G401.6 (cell line): ENCODE data around the gene GLUD1.
"Not testable (repeated sequence)": the region's sequence is repeated elsewhere in the genome, so short reads cannot be mapped to it uniquely, and the experiment has no call there.

Experiments
- FAIRE-seq: peaks from 2 replicates; lab custom pipeline; 2012; peaks lifted over from hg19 to GRCh38; lab: Jason Lieb, UNC

Gene GLUD1

GRCh38 chr10:87094373-87095235 lies at the start of gene GLUD1, which contains the start of gene SHLD2:
GLUD1 (minus strand) TSS chr10:87094843; CDS start chr10:87094769, 74 bp downstream.
SHLD2 (plus strand) TSS chr10:87095206; CDS start chr10:87151355, 56,149 bp downstream.
- no peak for FAIRE-seq

DNA sequence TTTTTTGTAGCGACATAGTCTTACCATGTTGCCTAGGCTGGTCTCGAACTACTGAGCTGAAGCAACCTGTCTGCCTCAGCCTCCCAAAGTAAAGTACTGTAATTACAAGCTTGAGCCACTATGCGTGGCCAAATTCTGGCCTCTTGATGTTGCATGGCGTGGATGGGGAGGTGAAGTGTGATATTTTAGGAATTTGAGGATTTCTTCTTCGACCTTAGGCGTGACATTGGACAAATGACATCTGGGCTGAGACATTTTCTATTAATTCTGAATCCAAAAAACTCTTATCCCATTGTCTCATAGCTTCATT lies 48.4 kb upstream of the GLUD1 start:
- FAIRE-seq = not testable (repeated sequence)

- FAIRE-seq = not testable (repeated sequence)
These were observed 47.8 kb upstream of the GLUD1 start for GRCh38 chr10:87142230-87143108.

- FAIRE-seq = not testable (repeated sequence)
These were observed 42.8 kb upstream of the GLUD1 start for GRCh38 chr10:87137478-87137877.

DNA sequence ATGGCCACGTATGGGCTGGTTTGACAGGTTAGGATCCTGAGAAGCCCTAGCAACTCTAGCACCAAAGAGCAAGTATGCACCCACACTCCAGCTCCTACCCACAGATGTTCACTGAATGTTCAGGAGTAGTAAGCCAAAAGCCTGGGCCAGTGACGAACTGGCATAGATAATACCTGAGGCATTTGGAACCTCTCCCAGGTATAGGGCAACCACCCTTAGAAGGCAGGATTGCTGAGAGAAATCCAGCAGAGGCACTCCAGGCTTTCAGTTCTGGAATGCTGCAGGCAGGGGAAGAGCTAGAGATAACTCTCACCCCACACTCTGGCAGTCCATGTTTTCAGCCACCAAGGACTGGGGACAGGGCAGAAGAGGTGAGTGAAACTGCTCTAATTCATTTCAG lies 39.8 kb upstream of the GLUD1 start:
- FAIRE-seq = not testable (repeated sequence)

- not testable (repeated sequence) for FAIRE-seq
These were observed 39.3 kb upstream of the GLUD1 start for GRCh38 chr10:87133936-87134335.

DNA sequence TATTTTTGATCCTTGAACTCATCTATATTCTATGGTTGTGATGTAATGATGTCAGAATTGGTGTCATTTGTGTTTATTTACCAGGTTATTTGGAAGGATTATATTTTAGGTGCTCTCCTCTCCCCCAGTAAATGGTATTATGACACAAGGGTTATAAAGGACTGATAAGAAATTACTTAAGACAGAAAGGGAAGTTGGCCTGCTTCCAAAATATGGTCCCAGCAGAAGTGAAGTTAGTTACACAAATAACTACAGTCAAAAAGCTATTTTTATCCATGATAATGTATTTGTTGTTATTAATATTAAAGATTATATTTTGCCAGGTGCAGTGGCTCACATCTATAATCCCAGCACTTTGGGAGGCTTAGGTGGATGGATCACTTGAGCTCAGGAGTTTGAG lies 37.5 kb upstream of the GLUD1 start:
- FAIRE-seq = not testable (repeated sequence)

- not testable (repeated sequence) for FAIRE-seq
These were observed 33.0 kb upstream of the GLUD1 start for GRCh38 chr10:87127607-87128156.

DNA sequence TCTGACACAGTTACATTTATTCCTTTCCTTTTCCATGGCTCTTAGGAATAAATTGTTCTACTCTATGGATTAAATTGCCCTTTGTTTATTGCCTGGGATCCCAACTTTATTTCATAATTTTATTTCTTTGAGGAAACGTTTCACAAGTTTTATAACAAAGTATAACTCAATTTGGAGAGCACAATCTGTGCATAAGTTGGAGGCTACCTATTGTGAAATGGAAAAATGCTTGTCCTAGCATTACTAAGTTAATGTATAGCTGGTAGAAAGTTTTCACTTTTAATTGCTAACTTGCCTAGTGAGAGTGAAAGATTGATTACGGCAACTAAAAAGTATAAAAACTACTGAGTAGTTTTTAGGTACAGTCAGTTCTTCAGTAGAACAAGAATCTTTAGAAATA lies 32.4 kb upstream of the GLUD1 start:
- FAIRE-seq = not testable (repeated sequence)

- FAIRE-seq = not testable (repeated sequence)
These were observed 28.7 kb upstream of the GLUD1 start for GRCh38 chr10:87123351-87123750.

- not testable (repeated sequence) for FAIRE-seq
These were observed 24.4 kb upstream of the GLUD1 start for GRCh38 chr10:87119029-87119428.

GRCh38 chr10:87118122-87118521 lies 23.5 kb upstream of the GLUD1 start:
- FAIRE-seq = not testable (repeated sequence)

DNA sequence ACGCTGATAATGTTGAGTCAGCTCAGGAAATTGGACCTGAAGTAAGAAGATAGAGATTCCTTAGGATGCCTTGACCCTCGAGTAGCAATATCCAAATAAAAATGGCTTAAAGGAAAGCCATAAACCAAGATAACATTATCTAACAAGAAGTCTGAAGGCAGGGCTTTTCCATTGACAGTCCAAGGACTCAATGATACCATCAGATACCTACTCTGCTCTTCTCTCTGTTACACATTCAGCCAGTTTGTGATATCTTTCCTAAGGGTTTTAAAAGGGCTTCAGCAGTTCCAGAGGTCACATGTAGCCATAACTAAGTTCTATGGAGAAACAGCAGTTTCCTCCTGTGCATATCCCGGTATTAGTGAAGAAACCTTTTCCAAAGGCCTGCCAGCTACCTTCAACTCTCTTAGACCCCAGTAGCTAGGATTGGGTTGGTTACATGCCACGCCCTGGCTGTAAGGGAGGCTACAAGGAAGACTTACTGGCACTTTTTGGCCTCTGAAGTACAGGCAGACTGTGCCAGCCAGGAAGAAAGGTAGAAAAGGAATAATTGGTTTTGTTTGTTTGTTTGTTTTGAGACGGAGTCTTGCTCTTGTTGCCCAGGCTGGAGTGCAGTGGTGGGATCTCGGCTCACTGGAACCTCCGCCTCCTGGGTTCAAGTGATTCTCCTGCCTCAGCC lies 10.9 kb upstream of the GLUD1 start:
- no peak for FAIRE-seq

GRCh38 chr10:87104727-87105126 lies 10.1 kb upstream of the GLUD1 start:
- FAIRE-seq = not testable (repeated sequence)

DNA sequence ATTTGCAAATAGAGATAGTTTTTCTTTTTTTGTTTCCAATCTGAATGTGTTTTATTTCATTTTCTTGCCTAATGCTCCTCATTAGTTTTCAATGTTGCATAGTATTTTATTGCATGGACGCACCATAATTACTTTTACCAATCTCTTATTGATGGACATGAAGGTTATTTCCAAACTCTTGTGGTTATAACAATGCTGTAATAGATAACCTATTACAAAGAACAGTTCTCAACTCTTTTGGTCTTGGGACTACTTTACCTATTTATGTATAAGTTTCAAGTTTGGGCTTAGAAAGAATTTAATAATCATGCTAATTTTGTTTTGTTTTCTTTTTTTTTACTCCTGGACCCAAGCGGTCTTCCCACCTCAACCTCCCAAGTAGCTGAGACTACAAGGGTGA lies 7.4 kb upstream of the GLUD1 start:
- FAIRE-seq = no peak

GRCh38 chr10:87095236-87095945 lies 748 bp upstream of the GLUD1 start:
- no peak for FAIRE-seq

GRCh38 chr10:87093632-87094372 lies 841 bp downstream of the GLUD1 start:
- peak; percentile 19 for FAIRE-seq

DNA sequence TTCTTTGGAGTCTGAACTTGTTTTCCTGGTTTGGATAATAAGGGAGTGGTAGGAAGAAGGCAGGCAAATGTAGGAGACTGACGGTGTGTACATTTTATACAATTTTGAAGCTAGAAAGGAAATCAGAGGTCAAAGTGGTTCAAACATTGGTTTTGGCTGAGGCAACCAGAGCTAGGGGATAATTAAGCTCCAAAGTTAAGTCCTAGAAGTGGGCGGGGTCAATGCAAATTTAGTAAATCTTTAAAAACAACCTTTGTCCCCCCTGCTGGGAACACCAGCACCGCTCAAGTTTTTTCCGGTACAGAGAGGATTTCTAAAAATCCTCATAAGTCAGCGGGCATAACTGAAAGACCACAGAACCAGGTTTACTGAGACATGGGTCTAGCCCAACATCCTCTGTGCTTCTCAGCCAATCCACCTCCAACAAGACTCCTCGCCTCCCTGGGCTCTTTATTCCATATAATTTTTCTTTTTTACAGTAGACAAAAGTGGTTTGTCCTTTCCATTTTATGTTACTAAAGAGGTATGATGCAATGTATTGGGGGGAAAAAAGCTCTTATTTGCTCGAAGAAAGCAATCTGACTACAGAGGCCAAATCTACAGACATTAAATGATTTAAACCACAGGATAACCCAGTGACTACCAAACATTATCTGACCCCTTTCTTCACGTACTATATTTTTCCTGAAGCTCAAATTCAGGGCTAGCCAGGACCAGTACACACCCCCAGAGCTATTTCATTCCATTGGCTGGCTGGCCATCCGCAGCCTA lies 1.6 kb downstream of the GLUD1 start:
- FAIRE-seq = no peak

GRCh38 chr10:87092376-87092860 lies 2.2 kb downstream of the GLUD1 start:
- FAIRE-seq = no peak

DNA sequence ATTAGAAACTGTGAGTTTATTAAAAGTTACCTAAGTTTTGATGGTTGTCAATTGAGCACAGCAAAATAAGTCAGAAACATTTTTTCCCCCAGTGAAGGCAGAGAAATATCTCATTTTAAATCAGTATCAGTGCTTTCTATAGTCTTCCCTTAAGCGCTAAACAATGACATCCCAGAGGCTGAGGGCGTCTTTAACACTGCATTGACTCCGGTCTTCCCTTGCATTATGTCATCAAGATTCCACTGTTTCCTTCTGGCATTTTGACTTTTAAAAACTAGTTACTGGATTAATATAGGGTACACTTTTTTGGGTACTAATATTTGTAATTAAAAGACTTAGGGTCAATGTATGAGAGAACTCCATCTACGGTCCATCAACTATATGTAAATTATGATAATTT lies 3.9 kb downstream of the GLUD1 start:
- FAIRE-seq = no peak
